ENCODE results near the gene TIMP2.

DNA sequence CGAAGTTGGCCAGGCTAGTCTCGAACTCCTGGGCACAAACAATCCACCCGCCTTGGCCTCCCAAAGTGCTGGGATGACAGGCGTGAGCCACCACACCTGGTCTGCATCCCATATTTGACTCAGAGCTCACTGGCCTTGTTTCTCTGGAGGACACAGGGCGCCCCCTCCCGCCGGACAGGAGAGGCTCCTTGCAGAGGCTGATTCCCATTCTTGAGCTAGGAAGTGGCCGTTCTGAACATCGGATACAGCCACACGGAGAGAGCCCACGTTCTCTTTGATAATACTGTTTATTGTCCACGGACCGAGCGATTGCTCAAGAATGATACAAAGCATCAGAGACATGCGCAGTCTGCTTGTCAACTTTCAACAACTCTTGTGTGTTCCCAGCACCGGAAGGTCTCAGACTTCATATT lies 72.5 kb downstream of the TIMP2 start:
- TF ChIP-seq, protein P1, sequence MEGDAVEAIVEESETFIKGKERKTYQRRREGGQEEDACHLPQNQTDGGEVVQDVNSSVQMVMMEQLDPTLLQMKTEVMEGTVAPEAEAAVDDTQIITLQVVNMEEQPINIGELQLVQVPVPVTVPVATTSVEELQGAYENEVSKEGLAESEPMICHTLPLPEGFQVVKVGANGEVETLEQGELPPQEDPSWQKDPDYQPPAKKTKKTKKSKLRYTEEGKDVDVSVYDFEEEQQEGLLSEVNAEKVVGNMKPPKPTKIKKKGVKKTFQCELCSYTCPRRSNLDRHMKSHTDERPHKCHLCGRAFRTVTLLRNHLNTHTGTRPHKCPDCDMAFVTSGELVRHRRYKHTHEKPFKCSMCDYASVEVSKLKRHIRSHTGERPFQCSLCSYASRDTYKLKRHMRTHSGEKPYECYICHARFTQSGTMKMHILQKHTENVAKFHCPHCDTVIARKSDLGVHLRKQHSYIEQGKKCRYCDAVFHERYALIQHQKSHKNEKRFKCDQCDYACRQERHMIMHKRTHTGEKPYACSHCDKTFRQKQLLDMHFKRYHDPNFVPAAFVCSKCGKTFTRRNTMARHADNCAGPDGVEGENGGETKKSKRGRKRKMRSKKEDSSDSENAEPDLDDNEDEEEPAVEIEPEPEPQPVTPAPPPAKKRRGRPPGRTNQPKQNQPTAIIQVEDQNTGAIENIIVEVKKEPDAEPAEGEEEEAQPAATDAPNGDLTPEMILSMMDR (IDR thresholded peaks at IDR 0.05): no peak
- TF ChIP-seq POLR2A (IDR thresholded peaks at IDR 0.05): no peak

All from uterus (tissue), 2 donors.